ENCODE measurements around the gene KBTBD13.
"Not testable (repeated sequence)": the region's sequence is repeated elsewhere in the genome, so short reads cannot be mapped to it uniquely, and the experiment has no call there.

The KBTBD13 gene

GRCh38 chr15:65087873-65088642 lies 11.5 kb downstream of the KBTBD13 start:
- DNase-seq (ENCODE audit: low read depth in 1 of 2, low spot score in 1 of 2): no peak

GRCh38 chr15:65088643-65089021 lies 12.1 kb downstream of the KBTBD13 start:
- DNase-seq (ENCODE audit: low read depth in 1 of 2, low spot score in 1 of 2): no peak

- DNase-seq (ENCODE audit: low read depth in 1 of 2, low spot score in 1 of 2): no peak
Measured at GRCh38 chr15:65089206-65089824, 12.8 kb downstream of the KBTBD13 start.

GRCh38 chr15:65091946-65092770 lies 15.6 kb downstream of the KBTBD13 start:
- no peak for DNase-seq (ENCODE audit: low read depth in 1 of 2, low spot score in 1 of 2)

- no peak for DNase-seq (ENCODE audit: low read depth in 1 of 2, low spot score in 1 of 2)
Measured at GRCh38 chr15:65092911-65093792, 16.6 kb downstream of the KBTBD13 start.

GRCh38 chr15:65093793-65094170 lies 17.2 kb downstream of the KBTBD13 start:
- not testable (repeated sequence) for DNase-seq (ENCODE audit: low read depth in 1 of 2, low spot score in 1 of 2)

- no peak for DNase-seq (ENCODE audit: low read depth in 1 of 2, low spot score in 1 of 2)
Measured at GRCh38 chr15:65094294-65094995, 17.9 kb downstream of the KBTBD13 start.

- no peak for DNase-seq (ENCODE audit: low read depth in 1 of 2, low spot score in 1 of 2)
Measured at GRCh38 chr15:65095011-65095746, 18.6 kb downstream of the KBTBD13 start.

DNA sequence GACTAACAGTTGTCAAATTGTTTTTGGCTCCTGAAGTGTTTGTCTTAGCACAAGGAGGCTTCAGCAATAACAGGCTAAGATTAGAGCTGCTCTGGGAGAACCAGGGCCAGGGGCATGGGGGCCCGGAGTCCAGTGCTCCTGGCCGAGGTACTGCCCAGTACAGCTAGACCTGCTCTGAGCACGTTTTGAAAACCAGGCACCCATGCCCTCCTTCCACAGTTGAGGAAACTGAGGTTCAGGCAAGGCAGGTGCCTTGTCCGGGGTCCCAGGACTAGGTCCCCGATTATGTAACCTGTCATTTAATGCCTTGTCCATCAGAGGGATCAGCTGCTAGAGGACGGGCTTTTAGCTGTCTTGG lies 19.2 kb downstream of the KBTBD13 start:
- no peak for DNase-seq (ENCODE audit: low read depth in 1 of 2, low spot score in 1 of 2)

DNA sequence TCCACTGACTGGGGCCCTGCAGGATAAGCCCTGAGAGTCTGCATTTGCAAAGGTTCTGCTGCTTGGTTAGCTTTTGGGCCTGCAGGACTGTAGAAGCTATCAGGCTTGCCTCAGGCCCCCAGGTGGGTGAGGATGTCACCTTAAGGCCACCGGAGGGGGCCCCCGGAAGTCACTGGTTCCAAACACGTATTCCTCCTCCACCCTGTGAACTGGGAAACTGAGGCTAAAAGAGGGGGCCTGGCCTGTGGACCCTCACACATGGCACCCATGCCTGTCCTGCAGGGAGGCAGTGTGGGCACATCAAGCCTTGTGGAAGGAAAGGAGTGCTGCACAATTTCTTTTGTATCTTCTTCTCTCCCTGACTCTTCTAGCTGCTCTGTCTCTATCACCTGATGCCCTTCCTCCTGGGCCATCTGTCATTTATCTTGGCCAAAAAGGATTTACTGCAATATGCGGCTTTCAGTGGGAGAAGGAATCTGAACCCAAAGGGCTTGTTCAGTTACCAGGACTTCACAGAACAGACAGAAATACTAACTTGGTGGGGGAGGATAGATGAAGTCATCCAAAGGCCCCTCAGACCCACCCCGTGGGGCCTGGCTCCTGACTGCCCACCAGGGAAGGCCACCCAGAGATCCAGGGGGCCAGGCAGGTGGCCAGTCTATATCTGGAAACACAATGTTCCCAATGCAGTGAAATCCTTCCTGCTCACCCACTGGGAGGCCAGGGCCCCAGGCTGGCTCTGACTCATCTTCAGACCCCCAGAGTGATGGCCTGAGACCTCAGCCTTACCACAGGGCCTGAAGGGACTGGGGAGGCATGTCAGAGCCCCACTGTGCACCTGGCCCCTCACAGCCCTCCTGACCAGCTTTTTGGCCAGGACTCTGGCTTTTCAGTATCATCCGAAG lies 20.2 kb downstream of the KBTBD13 start:
- DNase-seq (ENCODE audit: low read depth in 1 of 2, low spot score in 1 of 2): no peak

DNA sequence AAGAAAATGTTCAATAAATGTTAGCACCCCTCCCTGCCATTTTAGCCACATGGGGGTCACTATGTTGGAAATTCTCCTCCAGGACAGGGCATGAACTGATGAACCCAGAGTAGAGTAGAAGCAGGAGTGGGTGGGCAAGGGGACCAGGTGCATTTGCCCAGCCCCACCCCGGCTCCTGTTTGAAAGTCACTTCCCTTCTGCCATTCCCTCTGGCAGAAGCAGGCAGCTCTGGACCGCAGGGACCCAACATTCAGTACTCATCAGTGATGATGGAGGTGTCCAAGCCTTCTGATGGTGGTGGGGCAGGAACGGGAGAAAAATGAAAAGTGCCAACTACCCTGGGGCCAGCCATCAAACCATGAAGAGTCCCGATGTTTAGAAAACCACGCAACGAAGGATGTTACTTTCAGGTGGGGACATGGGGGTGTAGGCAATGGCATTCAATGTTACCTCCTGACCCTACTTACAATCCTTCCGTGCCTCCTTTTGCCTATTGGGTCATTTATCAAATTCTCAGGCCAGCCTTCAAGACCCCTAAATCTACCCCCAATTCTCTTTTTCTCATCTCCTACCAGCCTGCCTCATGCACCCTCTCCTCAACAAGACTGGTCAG lies 21.2 kb downstream of the KBTBD13 start:
- DNase-seq (ENCODE audit: low read depth in 1 of 2, low spot score in 1 of 2): no peak

- no peak for DNase-seq (ENCODE audit: low read depth in 1 of 2, low spot score in 1 of 2)
Measured at GRCh38 chr15:65099336-65099735, 22.8 kb downstream of the KBTBD13 start.

DNA sequence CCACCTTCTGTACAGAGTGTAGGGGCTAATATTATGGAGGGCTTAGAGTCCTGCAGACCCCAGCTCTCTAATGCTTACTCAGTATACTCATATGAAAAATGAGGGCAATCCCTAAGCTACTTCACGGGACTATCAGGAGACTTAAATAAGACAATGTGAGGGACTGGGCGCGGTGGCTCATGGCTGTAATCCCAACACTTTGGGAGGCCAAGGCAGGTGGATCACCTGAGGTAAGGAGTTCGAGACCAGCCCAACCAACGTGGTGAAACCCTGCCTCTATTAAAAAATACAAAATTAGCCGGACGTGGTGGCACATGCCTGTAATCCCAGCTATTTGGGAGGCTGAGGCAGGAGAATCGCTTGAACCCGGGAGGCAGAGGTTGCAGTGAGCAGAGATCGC lies 23.3 kb downstream of the KBTBD13 start:
- DNase-seq (ENCODE audit: low read depth in 1 of 2, low spot score in 1 of 2): not testable (repeated sequence)

GRCh38 chr15:65100442-65100841 lies 23.9 kb downstream of the KBTBD13 start:
- no peak for DNase-seq (ENCODE audit: low read depth in 1 of 2, low spot score in 1 of 2)

DNA sequence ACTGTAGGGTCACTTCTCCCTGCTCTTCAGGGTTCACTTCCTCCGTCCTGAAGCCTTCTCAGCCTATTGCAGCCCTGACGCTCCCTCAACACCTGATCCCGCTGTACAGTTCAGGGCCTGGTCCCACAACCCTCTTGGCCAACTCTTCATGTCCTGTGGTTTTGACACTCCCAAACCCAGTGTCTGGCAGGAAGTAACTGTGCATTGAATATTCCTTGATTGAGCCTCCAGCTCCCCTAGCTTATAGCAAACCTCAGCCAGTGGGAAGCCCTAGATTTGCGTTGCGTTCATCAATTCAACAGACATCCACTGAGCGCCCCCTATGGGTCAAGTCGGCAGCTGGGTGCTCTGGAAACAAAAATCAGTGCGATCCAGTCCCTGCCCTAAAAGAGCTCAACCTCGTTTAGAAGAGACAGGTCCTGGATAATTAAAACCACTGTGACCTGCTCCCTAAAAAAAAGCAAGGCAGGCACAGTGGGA lies 24.9 kb downstream of the KBTBD13 start:
- peak in 1 of 2 donors; percentile 18 for DNase-seq (ENCODE audit: low read depth in 1 of 2, low spot score in 1 of 2)

DNA sequence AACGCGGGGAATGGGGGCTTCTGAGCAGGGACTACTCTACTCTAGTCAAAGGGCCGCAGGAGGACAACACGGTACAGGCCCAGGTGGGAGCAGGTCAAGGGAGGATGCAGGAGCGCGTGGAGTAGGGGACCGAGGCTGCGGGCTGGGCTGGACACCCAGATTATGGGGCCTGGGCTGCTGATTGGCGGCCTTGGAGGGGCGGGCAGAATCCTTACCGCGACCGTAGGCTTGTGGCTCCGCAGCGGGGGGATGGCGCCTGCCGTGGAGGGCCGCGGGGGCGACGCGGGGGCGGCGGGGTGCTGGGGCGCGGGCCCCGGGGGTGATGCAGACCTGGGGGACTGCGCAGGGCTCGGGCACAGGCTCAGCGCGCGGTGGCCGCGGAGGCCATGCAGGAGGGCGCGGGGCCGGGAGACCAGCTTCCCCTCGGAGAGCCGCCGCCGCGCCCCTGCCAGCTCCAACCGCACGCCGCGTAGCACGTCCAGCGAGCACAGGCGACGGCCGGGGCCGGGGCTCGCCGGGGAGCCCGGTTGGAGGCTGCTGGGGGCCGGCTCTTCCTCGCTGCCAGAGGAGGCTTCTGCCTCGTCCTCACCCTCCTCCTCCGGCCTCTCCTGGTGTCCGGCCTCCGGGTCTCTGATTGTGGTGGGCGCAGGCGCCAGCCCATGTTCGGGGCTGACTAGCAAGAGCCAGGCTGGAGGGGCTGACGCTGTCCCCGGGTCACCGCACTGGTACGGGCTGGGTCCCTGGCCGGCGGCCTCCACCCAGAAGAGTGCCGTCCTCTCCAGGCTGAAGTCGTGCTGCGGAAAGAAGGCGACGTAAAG lies 25.6 kb downstream of the KBTBD13 start:
- no peak for DNase-seq (ENCODE audit: low read depth in 1 of 2, low spot score in 1 of 2)

- no peak for DNase-seq (ENCODE audit: low read depth in 1 of 2, low spot score in 1 of 2)
Measured at GRCh38 chr15:65102912-65103311, 26.4 kb downstream of the KBTBD13 start.

All from stimulated activated CD4-positive, alpha-beta T cell treated with anti-CD3 and anti-CD28 coated beads, Interleukin-15, amount 100 ng/mL, for 1 hour (primary cell).